ENCODE data around the gene FIG4.
"Not testable (repeated sequence)": the region's sequence is repeated elsewhere in the genome, so short reads cannot be mapped to it uniquely, and the experiment has no call there.

The FIG4 gene

DNA sequence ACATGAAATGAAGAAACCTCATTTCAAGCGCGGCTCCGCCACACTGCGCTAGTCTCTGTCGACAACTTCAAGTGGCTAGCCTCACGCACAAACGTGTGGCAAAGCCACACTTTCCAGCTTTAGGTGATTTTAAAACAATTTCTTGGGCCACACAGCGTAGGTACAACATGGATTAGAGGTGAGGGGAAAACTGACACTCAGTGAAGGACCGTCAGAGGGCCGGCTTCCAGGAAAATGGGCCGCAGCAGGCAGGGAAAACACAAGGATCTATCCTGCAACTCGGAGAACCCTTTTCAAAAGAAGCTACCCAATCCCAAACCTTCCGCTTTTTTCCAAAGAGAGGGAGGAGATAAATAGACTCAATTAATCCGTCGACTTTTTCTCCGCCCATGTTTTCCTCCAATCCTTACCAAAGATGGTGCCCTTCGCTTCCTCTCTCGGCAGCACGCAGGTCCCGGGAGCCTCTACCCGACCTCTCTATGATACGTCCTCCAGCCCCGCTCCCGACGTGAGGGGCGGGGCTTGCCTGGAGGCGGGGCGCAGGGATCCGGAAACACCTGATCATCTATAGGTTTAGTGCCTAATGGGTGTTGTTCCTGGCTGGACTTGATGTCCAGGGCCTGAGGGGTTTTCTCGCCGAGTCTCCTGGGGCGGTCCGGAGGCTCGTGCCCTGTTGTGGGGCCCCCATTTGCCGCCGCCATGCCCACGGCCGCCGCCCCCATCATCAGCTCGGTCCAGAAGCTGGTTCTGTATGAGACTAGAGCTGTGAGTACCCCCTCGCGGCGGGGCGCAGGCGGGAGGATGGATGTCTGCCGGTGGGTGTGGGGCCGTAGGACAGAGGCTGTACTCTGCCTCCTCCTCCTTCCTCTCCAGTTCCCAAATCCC lies at the start of gene FIG4, which contains the start of gene AK9:
Gene FIG4 (plus strand): TSS at position 560 of the 885 bp plus-strand sequence. CDS start 140 bp downstream, at position 700.
Gene AK9 (minus strand): TSS at position 466 of the 885 bp plus-strand sequence. CDS start 15,457 bp downstream, outside the sequence.
- peak; percentile 87 for DNase-seq (ENCODE audit: low read depth)

DNA sequence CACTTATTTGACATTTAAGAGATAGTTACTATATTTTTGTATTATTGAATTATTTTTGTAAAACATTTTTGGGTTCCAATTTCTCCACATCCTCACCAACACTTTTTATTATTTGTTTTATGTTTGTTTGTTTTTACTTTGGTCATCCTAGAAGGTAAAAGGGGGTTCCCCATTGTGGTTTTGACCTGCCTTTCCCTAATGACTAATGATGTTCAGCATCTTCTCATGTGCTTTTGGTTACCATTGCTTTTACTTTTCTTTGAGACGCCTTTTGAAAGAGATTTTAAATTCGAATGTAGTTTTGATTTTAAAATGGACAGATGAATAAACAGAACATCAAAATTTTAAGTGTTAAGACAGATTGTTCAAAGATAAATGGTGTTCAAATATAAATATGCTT lies 47.0 kb upstream of the FIG4 start:
- no peak for DNase-seq (ENCODE audit: low read depth)

DNA sequence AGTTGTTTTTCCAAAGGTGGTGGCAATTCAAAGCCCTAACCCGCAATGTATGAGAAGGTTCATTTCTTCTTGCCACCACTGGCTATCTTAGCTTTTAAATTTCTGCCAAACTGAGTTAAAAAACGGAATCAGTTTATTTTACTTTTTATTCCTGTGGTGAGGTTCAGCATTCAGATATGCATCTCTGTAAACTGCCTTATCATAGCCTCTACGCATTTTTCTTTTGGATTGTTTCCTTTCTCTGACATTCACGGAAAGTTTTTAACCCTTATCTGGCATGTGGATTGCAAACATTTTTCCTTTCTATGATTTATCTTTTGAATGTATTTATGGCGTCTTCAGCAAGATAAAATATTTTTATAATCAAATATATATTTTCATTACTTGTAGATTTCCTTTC lies 37.8 kb upstream of the FIG4 start:
- no peak for DNase-seq (ENCODE audit: low read depth)

- no peak for DNase-seq (ENCODE audit: low read depth)
These were observed 35.3 kb upstream of the FIG4 start for GRCh38 chr6:109655761-109656262.

GRCh38 chr6:109660526-109661320 lies 30.4 kb upstream of the FIG4 start:
- DNase-seq (ENCODE audit: low read depth): no peak

DNA sequence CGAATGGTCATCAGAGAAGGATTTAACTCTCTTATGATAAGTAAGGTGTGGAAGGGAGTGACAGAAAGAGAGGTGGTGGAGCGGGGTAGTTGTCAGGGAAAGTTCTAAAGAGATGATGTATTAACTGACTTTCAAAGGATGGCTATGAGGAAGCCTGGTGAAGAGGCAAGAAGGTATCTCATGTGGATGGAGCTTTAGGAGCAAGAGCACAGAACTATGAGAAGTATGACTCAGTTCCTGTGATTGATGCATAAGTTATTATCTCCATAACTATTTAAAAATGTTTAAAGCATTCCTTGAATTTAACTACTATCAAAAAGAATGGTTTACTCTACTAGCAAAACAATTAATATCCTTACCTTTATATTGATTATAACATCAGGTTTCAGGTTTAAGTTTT lies 28.9 kb upstream of the FIG4 start:
- DNase-seq (ENCODE audit: low read depth): no peak

DNA sequence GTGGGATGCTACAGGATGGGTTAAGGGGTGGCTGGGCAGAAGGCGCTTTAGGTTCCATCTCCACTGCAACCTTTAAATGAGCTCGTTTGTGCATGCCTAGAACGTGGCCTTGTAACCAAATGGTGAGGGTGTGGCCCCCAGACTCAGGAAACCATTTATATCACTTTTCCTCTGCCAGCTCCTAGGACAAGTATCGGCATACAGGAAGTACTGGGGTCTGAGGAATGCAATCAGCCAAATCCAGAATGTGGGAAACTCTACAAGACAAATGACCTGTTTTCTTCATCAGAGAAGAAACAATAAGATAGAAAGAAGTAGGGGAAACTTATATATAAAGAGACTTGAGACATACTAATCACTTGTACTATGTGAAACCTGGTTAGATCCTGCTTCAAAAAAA lies 21.3 kb upstream of the FIG4 start:
- DNase-seq (ENCODE audit: low read depth): no peak

DNA sequence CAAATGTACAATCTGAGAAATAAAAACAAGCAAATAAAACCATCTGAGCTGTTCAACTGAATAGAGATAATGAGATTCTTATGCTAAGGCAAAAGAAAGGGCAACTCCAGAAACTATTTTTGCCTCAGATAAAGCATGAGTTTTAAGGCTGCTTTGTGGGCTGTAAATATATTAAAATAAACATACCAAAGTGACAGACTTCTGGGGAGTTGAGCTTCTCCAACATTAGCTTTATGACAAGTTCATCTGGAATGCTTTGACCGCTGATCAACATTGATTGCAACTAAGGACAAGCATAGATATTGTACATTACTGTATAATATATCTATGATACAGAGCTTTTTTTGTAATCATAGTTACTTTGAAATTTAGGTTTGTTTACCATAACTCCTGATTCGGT lies 19.4 kb upstream of the FIG4 start:
- DNase-seq (ENCODE audit: low read depth): no peak

- no peak for DNase-seq (ENCODE audit: low read depth)
These were observed 18.9 kb upstream of the FIG4 start for GRCh38 chr6:109672175-109672574.

GRCh38 chr6:109672839-109673238 lies 18.3 kb upstream of the FIG4 start:
- DNase-seq (ENCODE audit: low read depth): no peak

GRCh38 chr6:109676724-109677123 lies 14.4 kb upstream of the FIG4 start:
- DNase-seq (ENCODE audit: low read depth): no peak

DNA sequence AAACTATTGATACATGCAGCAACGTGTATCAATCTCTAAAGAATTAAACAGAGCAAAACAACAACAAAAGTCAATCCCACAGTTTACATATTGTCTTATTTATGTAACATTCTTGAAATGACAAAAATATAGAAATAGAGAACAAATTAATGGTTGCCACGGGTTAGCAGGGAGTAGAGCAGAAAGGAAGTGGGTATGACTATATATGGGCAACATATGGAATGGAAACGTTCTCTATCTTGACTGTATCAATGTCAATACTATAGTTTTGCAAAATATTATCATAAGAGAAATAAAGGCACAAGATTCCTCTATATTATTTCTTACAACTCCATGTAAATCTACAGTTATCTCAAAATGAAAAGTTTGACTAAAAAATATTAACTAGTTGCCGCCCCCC lies 12.9 kb upstream of the FIG4 start:
- DNase-seq (ENCODE audit: low read depth): no peak

GRCh38 chr6:109678661-109679505 lies 12.2 kb upstream of the FIG4 start:
- not testable (repeated sequence) for DNase-seq (ENCODE audit: low read depth)

DNA sequence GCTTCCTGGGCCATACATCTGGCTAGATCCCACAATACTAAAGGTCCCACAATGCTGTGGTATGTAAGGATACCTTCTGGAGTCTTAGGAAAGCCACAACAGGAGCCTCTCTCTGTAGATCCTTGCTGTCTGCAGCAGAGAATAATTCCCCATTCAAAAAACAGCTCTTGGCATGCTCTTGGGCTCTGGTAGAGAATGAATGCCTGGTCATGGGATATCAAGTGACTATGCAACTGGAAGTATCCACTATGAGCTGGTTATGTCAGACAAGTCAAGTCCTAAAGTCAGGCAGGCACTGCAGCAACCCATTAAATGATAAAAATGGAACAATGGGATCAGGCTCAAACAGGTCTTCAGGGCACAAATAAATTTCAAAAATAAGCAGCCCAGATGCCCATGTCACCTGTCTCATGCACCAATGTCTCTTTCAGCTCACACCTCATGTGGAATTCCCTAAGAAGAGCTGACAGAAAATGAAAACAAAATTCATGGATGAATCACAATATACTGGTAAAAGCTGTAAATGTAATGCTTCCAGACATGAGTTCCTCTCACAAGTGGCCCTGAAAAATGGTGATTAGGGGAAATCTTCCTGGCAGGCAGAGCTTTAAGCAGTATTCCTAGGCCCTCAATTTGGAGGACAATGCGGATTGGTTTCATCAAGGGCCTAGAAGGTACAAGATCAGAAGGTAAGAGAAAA lies 4.4 kb upstream of the FIG4 start:
- no peak for DNase-seq (ENCODE audit: low read depth)

DNA sequence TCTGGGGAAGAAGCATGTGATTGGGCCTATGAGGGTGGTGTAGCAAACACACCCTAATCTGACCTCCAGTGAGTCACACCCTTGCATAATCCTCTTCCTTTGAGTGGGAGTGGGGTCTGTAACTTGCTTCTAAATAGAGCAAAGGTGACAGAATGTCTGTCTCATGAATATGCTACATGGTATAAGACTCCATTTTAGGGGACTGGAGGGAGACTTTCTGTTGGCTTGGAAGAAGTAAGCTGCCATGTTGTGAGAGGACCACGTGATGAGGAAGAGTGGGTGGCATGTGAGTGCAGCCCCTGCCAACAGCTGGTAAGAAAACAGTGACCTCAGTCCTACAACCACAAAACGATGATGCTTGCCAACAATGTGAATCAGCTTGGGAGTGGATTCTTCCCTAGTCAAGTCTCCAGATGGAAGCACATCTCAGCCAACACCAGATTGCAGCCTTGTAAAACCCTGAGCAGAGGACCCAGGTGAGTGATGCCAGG lies 3.8 kb upstream of the FIG4 start:
- DNase-seq (ENCODE audit: low read depth): no peak

DNA sequence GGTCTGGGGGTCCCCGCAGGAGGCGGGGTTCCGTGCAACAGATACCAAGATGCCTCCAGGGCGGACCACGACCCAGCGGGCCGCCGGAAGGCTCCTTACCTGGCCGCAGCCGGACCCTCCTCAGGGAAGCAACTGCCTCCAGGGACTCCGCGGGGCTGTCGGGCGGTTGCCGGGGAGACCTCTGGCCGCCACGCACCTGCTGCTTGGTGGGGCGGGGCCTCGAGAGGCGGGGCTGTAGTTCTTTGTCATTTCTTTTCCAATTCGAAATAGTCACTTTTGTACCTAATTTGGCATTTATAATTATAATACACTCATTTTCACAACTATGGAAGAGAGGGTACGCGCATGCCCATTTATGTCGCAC lies 741 bp upstream of the FIG4 start:
- DNase-seq (ENCODE audit: low read depth): peak; percentile 51

DNA sequence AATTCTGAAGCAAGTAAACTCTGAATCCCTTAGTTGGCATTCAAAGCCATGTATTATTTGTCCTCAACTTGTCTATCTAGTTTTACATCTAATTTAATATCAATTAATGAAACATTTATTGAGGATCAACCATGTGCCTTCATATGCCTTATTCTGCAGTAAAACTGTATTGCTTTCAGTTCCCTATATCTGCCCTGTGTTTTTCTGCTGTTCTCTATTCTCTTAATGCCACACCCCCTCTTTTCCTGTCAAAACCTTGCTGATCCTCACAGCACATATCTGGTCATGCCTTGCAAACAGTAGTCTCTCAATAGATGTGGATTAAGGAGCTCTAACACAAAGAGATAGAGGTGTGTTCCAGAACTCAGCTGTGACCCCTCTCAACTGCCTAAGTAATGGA lies 2.0 kb downstream of the FIG4 start:
- DNase-seq (ENCODE audit: low read depth): no peak

GRCh38 chr6:109695468-109695867 lies 4.4 kb downstream of the FIG4 start:
- DNase-seq (ENCODE audit: low read depth): no peak

DNA sequence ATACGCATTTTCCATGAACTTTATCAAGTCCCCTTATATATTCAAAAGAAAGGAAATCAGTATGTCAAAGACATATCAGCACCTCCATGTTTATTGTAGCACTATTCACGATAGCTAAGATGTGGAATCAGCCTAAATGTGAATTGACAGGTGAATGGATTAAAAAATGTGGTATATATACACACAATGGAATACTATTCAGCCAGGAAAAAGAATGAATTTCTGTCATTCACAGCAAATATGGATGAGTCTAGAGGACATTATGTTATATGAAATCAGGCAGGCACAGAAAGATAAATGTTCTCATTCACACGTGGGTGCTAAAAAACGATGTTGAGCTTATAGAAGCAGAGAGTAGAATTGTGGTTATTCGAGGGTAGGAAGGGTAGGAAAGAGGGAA lies 5.3 kb downstream of the FIG4 start:
- no peak for DNase-seq (ENCODE audit: low read depth)

DNA sequence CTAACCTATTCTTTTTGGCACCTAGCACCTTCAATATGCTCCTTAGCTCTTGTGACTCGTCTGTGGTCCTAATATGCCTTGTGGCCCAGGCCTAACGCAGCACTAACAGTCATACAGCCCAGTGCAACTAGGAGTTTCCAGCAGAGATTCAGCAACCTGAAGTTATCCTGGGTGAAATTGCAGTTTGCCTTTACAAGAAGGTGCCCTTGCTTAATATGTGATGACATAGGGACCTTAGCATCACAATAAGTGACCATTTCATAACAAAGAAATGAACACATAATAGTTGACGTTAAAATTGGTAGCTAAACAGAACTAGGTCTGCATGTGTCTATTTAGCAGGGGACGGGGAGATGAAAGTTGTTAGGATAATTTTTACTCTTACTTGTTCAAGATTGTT lies 10.1 kb downstream of the FIG4 start:
- DNase-seq (ENCODE audit: low read depth): no peak

DNA sequence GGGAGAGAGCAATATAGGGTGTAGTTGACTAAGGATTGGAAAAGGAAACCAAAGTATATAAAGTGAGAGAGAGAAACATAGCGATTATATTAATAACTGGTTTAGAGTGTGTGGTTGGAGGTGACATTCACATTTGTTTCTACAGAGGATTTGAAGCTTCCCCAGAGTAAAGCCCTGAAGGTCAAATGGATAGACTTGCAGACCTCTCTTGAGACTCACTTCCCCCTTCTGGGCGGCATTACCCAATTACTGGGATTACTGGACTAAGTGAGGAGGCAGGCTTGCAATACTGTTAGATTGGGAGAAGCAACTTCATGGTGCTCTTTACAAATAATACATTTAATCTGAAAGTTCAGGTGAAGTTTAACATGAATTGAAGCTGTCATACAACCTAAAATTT lies 10.7 kb downstream of the FIG4 start:
- DNase-seq (ENCODE audit: low read depth): no peak
